ENCODE measurements around the gene RGS19.

RGS19 gene

GRCh38 chr20:64077541-64077875 is 1.8 kb downstream of the RGS19 start:
- no peak for DNase-seq (ENCODE audit: low spot score)

GRCh38 chr20:64077094-64077493 is 2.2 kb downstream of the RGS19 start:
- DNase-seq (ENCODE audit: low spot score), result no peak

GRCh38 chr20:64076061-64076997 is 3.0 kb downstream of the RGS19 start:
- DNase-seq (ENCODE audit: low spot score), result no peak

GRCh38 chr20:64075556-64075955 is 3.8 kb downstream of the RGS19 start:
- DNase-seq (ENCODE audit: low spot score), result no peak

GRCh38 chr20:64074963-64075362 is 4.4 kb downstream of the RGS19 start:
- DNase-seq (ENCODE audit: low spot score), result no peak

- no peak for DNase-seq (ENCODE audit: low spot score)
Observed at GRCh38 chr20:64074184-64074789, 5.0 kb downstream of the RGS19 start.

GRCh38 chr20:64073476-64074183 is 5.7 kb downstream of the RGS19 start:
- no peak for DNase-seq (ENCODE audit: low spot score)

- DNase-seq (ENCODE audit: low spot score), result no peak
Observed at GRCh38 chr20:64072498-64073063, 6.7 kb downstream of the RGS19 start.

- DNase-seq (ENCODE audit: low spot score), result no peak
Observed at GRCh38 chr20:64071341-64072332, 7.7 kb downstream of the RGS19 start.

GRCh38 chr20:64070244-64070993 is 8.9 kb downstream of the RGS19 start:
- DNase-seq (ENCODE audit: low spot score), result no peak

- DNase-seq (ENCODE audit: low spot score), result peak; percentile 14
Observed at GRCh38 chr20:64069614-64070243, 9.6 kb downstream of the RGS19 start.

GRCh38 chr20:64069209-64069613 is 10.1 kb downstream of the RGS19 start:
- no peak for DNase-seq (ENCODE audit: low spot score)

- DNase-seq (ENCODE audit: low spot score), result no peak
Observed at GRCh38 chr20:64068386-64069208, 10.7 kb downstream of the RGS19 start.

- DNase-seq (ENCODE audit: low spot score), result no peak
Observed at GRCh38 chr20:64067733-64068307, 11.5 kb downstream of the RGS19 start.

GRCh38 chr20:64067005-64067632 is 12.2 kb downstream of the RGS19 start:
- DNase-seq (ENCODE audit: low spot score), result no peak

- DNase-seq (ENCODE audit: low spot score), result peak; percentile 61
Observed at GRCh38 chr20:64065974-64066343, 13.4 kb downstream of the RGS19 start.

GRCh38 chr20:64065062-64065973 is 14.0 kb downstream of the RGS19 start:
- DNase-seq (ENCODE audit: low spot score), result no peak
